Peyer's patch (tissue), 4 donors: ENCODE measurements around the gene PRPS1.

Experiments
- POLR2A ChIP-seq, 2 donors: fragments of 450-650 bp; IDR thresholded peaks; one replicate each; pipeline ENCODE4 v1.5.1; 2017; ENCODE audit warnings: antibody characterized with exemption in 2 of 2, mild to moderate bottlenecking in 2 of 2, moderate library complexity in 2 of 2
- TF ChIP-seq, protein P1 (sequence below), 6 experiments: fragments of 450-650 bp in 4 of 6; fragments of 200-600 bp in 2 of 6; sonication (generic) in 1 of 6; IDR thresholded peaks; one replicate each; pipeline ENCODE4 v1.5.1; 2017 to 2019; ENCODE audit warnings: antibody characterized with exemption in 6 of 6, mild to moderate bottlenecking in 3 of 6, moderate library complexity in 1 of 6

DNA sequence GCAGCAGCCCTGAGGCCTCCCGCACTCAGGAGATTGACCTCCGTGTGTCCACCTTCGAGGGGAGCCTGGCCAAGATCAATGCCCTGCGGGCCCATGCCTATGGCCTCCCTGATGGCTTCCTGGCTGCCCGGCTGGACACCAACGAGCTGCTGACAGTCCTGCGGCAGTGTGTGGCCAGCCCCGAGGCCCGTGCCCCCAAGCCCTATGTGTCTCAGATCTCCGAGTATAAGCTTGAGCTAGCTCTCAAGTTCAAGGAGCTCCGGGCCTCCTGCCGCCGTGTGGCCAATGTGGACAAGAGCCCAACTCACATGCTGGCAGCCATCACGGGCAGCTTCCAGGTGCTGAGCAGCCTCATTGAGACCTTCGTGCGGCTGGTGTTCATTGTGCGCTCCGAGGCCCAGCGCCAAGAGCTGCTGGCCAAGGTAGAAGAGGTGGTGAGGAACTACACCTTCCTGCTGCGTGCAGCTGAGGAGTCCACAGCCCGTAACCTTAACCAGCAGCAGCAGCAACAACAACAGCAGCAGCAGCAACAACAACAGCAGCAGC lies 25.5 kb upstream of the PRPS1 start:
- TF ChIP-seq, protein P1, sequence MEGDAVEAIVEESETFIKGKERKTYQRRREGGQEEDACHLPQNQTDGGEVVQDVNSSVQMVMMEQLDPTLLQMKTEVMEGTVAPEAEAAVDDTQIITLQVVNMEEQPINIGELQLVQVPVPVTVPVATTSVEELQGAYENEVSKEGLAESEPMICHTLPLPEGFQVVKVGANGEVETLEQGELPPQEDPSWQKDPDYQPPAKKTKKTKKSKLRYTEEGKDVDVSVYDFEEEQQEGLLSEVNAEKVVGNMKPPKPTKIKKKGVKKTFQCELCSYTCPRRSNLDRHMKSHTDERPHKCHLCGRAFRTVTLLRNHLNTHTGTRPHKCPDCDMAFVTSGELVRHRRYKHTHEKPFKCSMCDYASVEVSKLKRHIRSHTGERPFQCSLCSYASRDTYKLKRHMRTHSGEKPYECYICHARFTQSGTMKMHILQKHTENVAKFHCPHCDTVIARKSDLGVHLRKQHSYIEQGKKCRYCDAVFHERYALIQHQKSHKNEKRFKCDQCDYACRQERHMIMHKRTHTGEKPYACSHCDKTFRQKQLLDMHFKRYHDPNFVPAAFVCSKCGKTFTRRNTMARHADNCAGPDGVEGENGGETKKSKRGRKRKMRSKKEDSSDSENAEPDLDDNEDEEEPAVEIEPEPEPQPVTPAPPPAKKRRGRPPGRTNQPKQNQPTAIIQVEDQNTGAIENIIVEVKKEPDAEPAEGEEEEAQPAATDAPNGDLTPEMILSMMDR (IDR thresholded peaks at IDR 0.05), result no peak
- no peak for TF ChIP-seq POLR2A (IDR thresholded peaks at IDR 0.05)
